22Rv1 (cell line): ENCODE measurements around the gene GOLGA3.

Experiments used
- CTCF ChIP-seq: fragments of 450-650 bp; IDR thresholded peaks from 2 replicates; pipeline ENCODE4 v1.5.1; 2017; ENCODE audit warnings: mild to moderate bottlenecking
- ZFX ChIP-seq: fragments of 450-650 bp; IDR thresholded peaks from 2 replicates; pipeline ENCODE4 v1.6.1; 2017; ENCODE audit warnings: antibody characterized with exemption, borderline replicate concordance

GRCh38 chr12:132789099-132789471 lies 39.6 kb downstream of the GOLGA3 start:
- TF ChIP-seq CTCF, result no peak
- no peak for TF ChIP-seq ZFX
